Right renal pelvis (tissue), 4 donors: Measurements from ENCODE around the gene FAM118A. TPM values are rescaled to one million over a fixed set of nuclear protein-coding genes. Genes with fewer than 3 reads are reported as not detected.
"Not testable (repeated sequence)": the region's sequence is repeated elsewhere in the genome, so short reads cannot be mapped to it uniquely, and the experiment has no call there.

Source experiments
- DNase-seq, 4 donors: peaks; one replicate each; pipeline ENCODE4 v3.0.0-alpha.2; 2013; ENCODE audit warnings: low read depth in 4 of 4, low spot score in 3 of 4, missing footprints in 1 of 4
- polyA plus RNA-seq, 4 donors: library from polyadenylated mRNA; unstranded; fragments of 120-200 nt; gene quantifications; one replicate each; pipeline ENCODE4 v1.2.1, GENCODE V29; 2013; ENCODE audit not compliant: insufficient read length in 4 of 4

The FAM118A gene
- 10 to 100 TPM; 17.0 to 24.8 (median 20.6) TPM for polyA plus RNA-seq

DNA sequence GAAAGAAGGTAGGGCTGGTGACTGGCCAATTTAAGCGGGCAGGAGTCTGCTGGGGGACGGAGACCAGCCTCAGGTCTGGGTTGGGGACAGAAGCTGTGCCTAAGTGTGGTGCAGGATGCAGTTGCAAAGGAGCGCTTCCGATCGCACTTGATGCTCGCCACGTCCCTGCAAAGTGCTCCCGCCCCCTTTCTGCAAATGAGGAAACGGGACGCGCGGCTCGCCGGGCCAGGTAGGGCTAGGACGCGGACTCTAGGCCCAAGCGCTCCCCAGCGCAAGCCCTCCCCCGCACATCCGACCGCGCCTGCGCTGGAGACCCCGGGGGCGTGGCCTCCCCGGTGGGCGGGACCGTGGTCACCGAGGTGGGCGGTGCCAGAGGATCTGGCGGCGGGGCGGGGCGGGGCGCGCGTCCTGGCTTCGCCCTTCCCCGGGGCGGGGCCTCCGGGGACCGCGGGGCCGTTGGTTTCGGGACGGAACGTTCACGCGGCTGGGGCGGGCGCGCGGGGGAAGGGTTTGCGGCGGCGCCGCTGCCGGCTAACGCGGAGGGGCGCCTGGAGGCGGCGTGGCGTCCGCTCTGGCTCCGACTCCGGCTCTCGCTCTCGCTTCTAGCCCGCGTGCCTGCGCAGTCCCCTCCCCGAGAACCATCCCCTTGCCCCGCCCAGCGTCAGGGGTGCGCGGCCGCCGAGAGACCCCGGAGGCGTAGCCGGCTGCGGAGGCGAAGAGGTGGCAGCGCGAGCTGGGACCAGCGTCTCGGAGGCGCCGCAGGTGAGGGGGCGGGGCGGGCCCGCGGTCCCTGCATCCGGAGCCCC is at the start of gene FAM118A:
FAM118A (plus strand) TSS at position 513 of the 806 bp plus-strand sequence. CDS start 12,446 bp downstream, outside the sequence.
- peak; percentile 84 to 94 (median 86) for DNase-seq

DNA sequence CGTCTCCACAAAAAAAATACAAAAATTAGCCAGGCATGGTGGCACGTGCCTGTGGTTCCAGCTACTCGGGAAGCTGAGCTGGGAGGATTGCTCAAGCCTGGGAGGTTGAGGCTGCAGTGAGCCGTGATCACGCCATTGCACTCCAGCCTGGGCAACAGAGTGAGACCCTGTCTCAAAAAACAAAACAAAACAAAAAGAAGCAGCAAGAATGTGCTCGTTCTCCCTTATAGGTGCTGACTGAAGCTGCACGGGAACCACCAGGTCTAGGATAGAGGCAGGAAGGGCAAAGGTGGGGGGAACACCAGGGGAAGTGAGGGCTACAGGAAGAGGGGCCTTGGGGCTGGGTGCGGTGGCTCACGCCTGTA is 49.4 kb upstream of the FAM118A start:
- not testable (repeated sequence) for DNase-seq

DNA sequence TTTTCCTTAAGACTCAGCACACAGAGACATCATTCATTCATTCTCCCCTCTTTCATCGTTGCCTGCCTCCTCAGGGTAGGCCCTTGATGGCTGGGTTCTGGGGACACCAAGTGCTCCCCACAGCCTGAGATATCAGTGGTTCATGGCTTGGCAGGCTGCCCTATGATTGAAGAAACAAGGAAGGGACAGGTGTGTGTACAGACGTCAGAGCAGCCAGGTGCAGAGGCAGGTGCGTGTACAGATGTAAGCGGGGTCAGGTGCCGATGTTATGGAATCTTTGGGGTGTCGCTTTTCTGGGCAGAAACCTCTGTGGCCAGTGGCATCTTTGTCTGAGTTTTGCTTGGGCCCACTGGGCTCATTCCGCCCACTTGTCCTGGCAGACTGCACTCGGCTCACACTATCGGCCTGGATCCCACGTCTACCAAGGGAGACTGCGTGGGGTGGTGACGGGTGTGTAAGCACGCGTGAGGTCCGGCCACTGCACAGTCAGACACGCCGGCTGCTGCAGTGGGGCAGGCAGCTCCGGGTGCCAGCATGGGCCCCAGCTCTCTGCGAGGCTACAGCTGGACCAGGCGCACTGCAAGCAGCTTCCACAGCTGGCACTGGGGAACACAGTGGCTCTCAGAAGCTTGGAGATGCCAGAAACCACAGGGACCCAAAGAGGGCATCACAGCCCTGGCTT is 48.2 kb upstream of the FAM118A start:
- no peak for DNase-seq

DNA sequence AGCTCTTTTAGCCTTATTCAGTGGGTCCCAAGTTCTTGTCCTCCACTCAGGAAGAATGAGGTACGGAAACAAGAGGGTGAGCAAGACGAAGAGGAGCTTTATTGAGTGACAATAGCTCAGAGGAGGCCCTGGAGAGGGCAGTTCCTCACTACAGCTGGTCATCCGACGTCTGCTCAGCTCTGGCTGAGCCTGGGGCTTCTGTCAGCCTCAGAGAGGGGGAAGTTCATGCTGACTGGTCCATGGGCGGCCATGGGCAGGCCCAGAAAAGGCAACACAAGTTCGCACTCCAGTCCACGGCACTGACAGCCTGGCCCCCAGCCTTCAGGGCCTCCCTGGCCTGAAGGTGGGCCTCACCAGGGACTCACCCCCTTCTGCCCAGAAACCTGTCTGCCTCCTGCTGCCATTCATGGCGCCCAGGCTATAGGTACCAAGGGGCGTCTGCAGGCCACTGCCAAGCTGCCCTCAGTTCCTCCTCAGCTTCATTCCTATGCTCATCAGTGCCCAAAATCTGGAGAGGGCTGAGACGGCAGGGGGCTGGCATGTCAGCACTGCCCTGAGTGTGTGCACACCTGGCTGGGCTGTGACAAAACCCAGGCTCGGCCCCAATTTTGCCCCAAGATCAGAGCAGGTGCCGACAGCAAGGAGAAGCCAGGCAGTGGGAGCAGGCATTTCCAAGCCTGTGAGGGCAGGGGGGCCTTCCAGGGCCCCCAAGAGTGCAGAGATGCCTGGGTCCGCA is 47.4 kb upstream of the FAM118A start:
- DNase-seq: no peak

DNA sequence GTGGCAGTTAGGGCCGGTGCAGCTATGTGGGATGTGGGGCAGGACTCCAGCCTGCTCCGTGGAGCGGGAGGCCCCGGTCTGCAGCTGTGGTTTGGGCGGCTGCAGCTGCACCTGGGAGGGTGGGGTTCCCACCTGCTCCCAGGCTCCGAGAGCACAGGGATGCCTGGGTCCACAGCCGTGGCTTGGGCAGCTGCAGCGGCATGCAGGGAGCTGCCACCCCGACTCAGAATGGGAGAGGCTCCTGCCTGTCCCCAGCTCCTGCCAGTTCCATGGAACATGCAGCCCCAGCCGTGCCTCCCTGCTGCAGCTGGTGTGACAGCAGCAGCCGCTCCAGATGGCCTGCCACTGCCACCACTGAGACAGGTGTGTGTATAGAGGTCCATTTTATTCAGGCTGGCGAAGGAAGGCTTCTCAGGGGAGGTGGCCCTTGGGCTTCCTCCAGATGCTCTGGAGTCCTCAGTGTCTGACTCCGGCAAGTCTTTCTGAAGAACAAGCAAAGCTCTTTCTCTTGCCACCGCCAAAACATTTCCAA is 46.7 kb upstream of the FAM118A start:
- DNase-seq: no peak

DNA sequence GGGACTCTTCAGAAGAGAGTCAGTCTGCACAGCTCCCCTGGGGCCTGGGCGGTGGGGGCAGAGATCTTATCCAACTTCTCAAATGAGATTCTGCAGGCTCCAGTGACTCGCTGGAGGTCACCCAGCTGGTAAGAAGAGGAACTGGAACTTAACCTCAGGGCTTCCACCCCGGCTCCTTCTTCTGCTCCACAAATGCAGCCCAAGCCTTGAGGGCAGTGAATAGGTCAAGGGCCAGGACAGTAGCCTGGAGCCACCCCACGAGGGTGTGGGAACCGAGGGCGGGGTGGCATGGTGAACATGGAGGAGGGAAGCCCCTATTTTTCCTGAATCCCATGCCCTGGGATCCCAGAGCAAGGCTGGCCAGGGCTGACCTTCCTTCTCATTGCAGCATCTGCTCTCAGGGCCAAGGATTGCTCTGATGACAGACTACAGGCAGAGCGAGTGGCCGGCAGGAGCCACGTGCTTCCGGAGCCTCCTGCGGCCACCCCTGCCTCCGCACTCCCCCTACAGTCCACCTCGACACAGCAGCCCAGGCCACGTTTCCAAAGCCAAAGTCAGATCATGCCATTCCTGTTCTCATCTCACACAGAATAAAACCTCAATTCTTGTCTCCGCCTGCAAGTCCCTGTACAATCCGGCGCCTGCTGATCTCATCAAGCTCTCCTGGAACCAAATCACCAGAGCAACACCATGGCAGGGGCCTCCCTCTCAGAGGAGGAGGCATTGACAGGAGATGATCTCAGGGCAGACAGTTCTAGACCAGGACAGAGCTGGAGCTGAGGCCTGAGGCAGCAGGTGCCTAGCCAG is 46.1 kb upstream of the FAM118A start:
- DNase-seq: no peak

DNA sequence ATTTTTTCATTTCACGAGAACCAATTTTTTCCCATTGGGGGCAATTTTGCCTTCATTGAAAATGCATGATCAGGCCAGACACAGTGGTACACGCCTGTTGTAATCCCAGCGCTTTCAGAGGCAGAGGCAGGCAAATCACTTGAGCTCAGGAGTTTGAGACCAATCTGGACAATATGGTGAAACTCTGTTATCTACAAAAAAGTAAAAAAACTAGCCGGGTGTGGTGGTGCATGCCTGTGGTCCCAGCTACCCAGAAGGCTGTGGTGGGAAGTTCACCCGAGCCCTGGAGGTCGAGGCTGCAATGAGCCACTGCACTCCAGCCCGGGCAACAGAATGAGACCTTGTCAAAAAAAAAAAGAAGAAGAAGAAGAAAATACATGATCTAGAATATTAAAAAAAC is 44.2 kb upstream of the FAM118A start:
- no peak for DNase-seq

DNA sequence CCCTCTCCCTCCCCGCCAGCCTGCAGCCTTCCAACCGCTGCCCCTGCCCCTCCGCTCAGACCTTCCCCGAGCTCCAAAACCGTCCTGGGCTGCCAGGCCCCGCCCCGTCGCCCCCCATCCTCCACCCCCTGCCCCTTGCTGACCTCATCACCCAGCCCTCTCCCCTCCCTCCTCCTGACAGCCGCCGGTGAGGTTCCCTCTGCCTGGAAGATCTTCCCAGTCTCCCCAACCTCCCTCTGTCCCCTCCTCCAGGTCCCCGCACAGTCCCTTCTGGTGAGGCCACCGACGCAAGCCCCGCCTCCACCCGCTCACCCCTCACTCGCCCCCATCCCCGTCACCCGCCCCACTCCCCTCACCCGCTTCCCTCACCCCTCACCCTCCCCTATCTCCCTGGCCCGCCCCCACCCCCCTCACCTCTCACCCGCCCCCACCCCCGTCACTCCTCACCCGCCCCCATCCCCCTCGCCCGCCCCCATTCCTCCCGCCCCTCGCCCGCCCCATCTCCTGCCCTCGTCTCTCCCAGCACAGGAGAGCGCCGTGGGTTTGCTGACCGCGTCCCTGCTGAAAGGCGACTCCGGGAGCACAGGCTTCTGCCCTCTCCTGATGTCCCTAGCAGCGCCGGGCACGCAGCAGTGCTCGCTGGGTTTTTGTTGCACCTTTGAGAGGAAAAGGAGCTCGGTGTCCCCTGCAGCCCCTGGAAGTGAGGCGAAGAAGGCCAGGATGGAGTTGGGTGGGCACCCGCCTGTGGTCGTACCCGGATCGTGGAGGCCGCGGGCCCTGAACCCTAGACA is 41.4 kb upstream of the FAM118A start:
- DNase-seq: no peak

DNA sequence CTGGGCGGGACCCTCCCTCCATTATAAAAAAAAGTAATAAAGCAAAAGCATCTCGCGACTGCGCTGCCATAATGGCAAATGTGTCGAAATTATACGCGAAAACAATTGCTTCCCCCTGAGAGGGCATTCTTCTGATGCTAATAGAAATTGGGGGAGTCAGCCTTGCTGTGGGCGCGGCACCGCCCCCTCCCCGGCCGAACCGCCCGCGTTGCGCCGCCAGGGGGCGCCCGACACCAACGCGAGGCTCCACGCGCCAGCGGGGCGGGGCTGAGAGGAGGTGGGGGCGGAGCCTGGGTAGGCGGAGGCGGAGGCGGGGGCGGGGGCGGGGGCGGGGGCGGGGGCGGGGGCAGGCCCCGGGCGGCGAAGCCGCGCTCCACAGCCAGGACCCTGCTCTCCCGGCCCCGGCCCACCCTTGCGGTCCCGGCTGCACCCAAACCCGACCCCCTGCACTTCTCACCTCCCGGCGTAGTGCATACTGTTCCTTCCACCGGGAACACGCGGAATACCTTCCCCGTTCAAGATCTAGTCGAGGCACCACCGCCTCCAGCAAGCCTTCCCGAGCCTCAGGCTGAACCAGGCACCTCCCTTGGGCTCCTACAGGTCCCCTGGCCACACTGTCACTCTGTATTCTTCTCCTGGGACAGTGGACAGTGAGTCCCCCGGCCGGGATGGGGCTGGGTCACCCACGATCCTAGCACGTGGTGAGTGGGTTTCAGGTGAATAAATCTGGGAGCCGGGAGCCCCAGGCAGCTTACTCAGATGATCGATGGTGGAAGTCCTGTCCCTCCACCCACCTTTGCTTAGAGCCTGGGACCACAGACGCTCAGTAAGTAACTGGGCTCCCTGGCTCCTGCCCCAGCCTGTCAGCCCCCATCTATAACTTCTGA is 40.5 kb upstream of the FAM118A start:
- DNase-seq: peak in 3 of 4 donors; percentile 74 to 77 (median 77)

DNA sequence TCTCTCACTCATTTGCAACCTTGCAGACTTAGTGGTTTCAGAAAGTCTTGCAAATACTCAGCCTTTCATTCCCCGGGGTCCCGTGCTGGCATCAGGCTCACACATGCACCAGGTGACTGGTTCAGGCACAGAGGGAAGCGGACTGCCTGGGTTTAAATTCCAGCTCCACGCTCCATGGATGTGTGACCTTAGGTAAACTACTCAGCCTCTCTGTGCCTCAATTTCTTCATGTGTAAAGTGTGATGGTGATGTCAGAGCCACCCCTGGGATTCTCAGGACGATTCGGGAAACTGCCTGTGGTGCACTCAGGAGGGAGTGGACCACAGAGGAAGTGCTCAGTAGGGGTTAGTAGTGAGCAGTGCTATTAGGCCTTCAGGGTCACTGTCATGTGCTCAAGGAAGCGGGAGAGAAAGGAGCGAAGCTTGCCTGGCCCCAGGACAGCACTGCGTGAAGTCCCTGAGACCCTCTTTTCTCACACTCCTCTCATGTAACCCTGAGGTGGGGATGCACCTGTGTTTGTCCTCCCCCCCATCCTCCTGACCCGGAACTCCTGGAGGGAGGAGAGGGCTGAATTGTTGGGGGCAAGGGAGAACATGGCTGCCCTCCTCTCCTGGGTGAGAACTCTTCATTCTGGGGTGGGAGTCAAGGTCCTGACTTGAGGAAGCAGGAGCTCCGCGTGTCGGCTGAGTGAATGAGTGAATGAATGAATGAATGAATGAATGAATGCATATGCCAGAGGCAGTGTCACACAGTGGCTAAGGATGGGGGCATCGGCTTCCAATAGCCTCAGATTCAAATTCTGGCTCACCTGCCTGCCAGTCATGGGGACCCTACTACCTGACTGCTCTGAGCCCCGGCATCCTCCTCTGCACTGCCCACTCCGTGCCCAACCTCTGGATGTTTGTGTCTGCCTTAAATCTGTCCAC is 39.4 kb upstream of the FAM118A start:
- no peak for DNase-seq

DNA sequence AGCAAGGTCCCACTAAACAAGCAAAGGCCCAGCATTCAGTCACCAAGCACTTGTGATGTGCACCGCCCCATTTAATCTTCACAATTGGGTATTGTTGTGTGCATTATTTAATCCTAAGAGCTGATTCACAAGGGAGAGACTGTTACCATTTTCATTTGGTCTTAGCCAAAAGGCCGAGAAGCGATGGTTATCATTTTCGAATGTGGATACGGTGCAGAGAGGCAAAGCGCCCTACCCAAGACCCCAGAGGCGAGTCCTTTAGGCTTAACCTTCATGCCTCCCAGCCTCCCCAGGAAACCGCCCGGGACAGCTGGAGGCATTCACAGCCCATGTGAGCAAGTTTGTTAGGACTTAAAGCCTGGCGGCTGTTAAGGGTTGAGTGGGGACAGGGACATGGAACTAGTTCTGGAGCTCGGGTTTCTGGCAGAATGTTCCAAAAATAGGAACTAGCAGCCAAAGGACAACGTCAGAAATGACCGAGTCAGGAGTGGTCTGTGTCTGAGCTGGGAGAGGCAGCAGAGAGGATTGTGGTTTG is 38.0 kb upstream of the FAM118A start:
- DNase-seq: peak in 2 of 4 donors; percentile 63 to 71

DNA sequence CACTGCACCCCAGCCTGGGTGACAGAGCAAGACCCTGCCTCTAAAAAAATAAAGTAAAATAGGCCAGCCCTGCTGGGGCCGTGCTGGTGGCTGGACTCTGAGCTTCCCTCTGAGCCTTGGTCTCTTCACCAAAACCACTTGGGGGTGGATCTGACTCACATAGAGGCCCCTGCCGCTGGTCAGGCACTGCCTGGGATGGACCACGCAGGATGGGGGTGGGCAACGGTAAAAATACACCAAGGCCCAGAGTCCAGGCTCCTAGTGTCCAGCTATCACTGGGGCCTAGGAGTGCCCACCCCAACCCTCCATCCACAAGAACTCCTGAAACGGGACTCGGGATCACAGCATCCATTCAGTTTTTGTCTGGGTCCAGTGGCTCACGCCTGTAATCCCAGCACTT is 37.2 kb upstream of the FAM118A start:
- no peak for DNase-seq

DNA sequence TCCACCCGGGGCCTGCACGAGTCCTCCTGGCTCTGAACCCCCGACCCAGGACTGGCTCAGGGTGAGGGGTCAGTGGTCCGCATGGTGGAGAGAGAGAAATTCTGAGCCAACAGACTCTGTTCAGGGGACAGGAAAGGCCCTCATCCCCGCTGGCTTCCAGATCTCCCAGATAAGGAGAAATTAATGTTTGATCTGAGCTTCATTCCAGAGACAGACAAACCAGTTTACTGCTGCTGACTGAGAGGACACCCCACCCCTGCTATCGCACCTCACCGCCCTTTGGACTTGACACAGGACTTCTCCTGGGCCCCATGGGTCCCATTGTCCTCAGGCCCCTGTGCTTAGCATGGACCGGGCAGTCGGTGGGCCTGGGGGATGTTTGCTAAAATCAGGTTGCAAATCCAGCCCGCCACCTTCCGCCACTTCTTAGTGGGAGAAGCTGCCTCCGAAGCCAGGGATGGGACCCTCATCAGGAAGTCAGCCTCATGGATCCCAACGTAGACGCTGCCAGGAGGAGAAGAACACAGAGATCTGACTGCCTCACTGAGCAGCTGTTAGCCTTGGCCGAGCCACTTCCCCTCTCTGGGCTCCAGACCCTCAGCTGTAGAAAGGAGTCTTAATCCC is 36.2 kb upstream of the FAM118A start:
- no peak for DNase-seq

DNA sequence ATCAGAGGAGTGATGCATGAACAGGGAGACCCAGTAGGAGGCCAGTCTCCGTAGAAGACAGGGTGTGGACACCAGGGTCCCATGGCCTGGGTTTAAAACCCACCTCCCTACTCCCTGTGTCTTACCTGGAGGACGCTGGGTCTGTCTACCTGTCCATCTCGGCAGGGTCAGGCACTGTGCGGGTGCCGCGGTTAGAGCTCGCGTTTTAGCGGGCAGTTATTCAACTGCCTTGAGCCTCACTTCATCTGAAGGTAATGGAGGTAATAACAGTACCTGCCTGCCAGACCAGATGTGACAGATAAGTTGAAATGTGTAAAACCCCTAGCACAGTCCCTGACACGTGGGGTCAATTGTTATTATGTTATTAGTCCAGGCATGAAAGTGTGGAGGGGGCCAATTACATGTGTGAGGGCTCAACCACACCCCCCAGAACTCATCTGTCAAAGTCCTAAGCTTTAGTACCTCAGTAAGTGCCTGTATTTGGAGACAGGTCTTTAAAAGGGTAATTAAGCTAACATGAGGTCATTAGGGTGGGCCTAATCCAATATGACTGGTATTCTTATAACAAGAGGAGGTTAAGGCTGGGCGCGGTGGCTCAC is 33.1 kb upstream of the FAM118A start:
- no peak for DNase-seq

DNA sequence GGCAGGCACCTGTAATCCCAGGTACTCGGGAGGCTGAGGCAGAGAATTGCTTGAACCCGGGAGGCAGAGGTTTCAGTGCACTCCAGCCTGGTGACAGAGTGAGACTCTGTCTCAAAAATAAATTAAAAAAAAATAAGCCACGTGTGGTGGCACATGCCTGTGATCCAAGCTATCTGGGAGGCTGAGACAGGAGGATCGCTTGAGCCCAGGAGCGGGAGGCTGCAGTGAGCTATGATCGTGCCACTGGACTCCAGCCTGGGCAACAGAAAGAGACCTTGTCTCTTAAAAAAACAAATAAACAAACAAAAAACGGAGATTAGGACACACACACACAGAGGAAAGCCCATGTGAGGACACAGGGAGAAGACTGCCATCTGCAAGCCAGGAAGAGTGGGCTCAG is 32.0 kb upstream of the FAM118A start:
- not testable (repeated sequence) for DNase-seq

DNA sequence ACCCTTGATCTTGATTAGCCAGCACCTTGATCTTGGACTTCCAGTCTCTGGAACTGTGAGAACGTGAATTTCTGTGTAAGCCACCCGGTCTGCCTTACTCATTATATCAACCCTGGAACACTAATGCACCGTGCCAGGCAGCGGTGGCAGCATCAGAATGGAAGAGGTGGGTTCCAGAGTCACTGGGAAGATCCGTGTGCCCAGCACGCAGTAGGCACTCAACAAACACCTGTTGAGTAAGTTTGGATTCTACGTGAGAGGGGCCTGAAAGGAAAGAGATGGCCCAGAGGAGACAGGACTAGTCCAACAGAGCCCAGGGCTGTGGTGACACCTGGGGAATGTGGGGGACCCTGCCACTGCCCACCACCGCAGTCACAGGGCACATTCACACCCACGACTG is 31.6 kb upstream of the FAM118A start:
- DNase-seq: no peak
